K562 (cell line): ENCODE measurements around the gene SH2D3A. TPM values are rescaled to one million over a fixed set of nuclear protein-coding genes. Genes with fewer than 3 reads are reported as not detected.

Experiments
- DIDO1 ChIP-seq: fragments of 450-650 bp; IDR thresholded peaks from 2 replicates; pipeline ENCODE4 v1.6.1; 2016; ENCODE audit warnings: low read depth, missing biosample characterization, missing genetic modification characterization
- ETV5 ChIP-seq: sonication (generic); formaldehyde crosslinking; IDR thresholded peaks from 2 replicates; pipeline ENCODE4 v1.4.0; 2020; ENCODE audit warnings: low read depth, mild to moderate bottlenecking, missing genetic modification reagents
- FOXA1 ChIP-seq: fragments of 450-650 bp; IDR thresholded peaks from 2 replicates; pipeline ENCODE4 v1.6.1; 2016; ENCODE audit warnings: mild to moderate bottlenecking, borderline replicate concordance
- MEIS2 ChIP-seq: fragments of 450-650 bp; IDR thresholded peaks from 2 replicates; pipeline ENCODE4 v1.6.1; 2014; ENCODE audit warnings: mild to moderate bottlenecking; ENCODE audit not compliant: partially characterized antibody
- NFE2 ChIP-seq: IDR thresholded peaks from 2 replicates; pipeline ENCODE4 v1.6.1; 2014; ENCODE audit warnings: antibody characterized with exemption, low read depth
- OTX1 ChIP-seq: fragments of 450-650 bp; formaldehyde crosslinking; IDR thresholded peaks from 2 replicates; pipeline ENCODE4 v1.4.0; 2022; ENCODE audit warnings: mild to moderate bottlenecking
- RBFOX2 ChIP-seq: fragments of 200-400 bp; formaldehyde crosslinking; IDR thresholded peaks from 2 replicates; pipeline ENCODE4 v1.6.1; 2017; ENCODE audit warnings: low read depth, mild to moderate bottlenecking, low read length, moderate library complexity
- SRSF9 ChIP-seq: fragments of 200-400 bp; formaldehyde crosslinking; IDR thresholded peaks from 2 replicates; pipeline ENCODE4 v1.6.1; 2017; ENCODE audit warnings: low read depth, low read length, borderline replicate concordance
- TEAD4 ChIP-seq, 2 experiments: sonication (generic) in 1 of 2; formaldehyde crosslinking in 1 of 2; IDR thresholded peaks; 2 replicates each; pipeline versions ENCODE4 v1.6.1 to v1.8.0; 2012 to 2022; ENCODE audit warnings: borderline replicate concordance in 1 of 2, inconsistent platforms in 1 of 2, low read length in 1 of 2, mild to moderate bottlenecking in 1 of 2, missing genetic modification reagents in 1 of 2
- ZKSCAN1 ChIP-seq: fragments of 150-350 bp; IDR thresholded peaks from 2 replicates; pipeline ENCODE4 v1.6.1; 2016; ENCODE audit warnings: low read depth, low read length
- polyA plus RNA-seq, 8 experiments: library from polyadenylated mRNA; depleted of rRNA in 4 of 8; stranded (reverse) in 5 of 8; unstranded in 3 of 8; fragments of >200 nt; fragmentation: Nextera tagmentation in 2 of 8; fragmentation: Illumina TruSeq in 1 of 8; extraction: Ambion mirVana in 2 of 8; extraction: Trizol in 1 of 8; gene quantifications; 2 replicates each; pipeline versions ENCODE4 v1.2.1 to v1.2.3, GENCODE V29; 2011 to 2014; ENCODE audit warnings: inconsistent platforms in 1 of 8, missing spikeins in 1 of 8
- total RNA-seq, 7 experiments: library from RNA; depleted of rRNA in 6 of 7; stranded (reverse); fragments of >200 nt in 6 of 7; fragmentation: Illumina TruSeq in 2 of 7; extraction: Trizol in 2 of 7; gene quantifications; 2 replicates each; pipeline versions ENCODE4 v1.2.1 to v1.2.3, GENCODE V29; 2011 to 2021; ENCODE audit warnings: low replicate concordance in 1 of 7
- TF ChIP-seq, protein P1 (sequence below): sonication (generic); formaldehyde crosslinking; IDR thresholded peaks from 2 replicates; pipeline ENCODE4 v1.8.0; 2023; ENCODE audit warnings: mild to moderate bottlenecking, missing genetic modification reagents
- TF ChIP-seq, protein P2 (sequence below): fragments of 450-650 bp; IDR thresholded peaks from 2 replicates; pipeline ENCODE4 v1.6.1; 2016; ENCODE audit warnings: low read depth
- TF ChIP-seq, protein P3 (sequence below): sonication (generic); formaldehyde crosslinking; IDR thresholded peaks from 2 replicates; pipeline ENCODE4 v1.5.0; 2020; ENCODE audit warnings: missing genetic modification reagents

Gene SH2D3A
- total and polyA plus RNA-seq, 9 of the 15 experiments (the other 6 are each of a cell fraction or from before 2014, with no cell fraction given): 0.75 to 26.3 (median 8.9) TPM

DNA sequence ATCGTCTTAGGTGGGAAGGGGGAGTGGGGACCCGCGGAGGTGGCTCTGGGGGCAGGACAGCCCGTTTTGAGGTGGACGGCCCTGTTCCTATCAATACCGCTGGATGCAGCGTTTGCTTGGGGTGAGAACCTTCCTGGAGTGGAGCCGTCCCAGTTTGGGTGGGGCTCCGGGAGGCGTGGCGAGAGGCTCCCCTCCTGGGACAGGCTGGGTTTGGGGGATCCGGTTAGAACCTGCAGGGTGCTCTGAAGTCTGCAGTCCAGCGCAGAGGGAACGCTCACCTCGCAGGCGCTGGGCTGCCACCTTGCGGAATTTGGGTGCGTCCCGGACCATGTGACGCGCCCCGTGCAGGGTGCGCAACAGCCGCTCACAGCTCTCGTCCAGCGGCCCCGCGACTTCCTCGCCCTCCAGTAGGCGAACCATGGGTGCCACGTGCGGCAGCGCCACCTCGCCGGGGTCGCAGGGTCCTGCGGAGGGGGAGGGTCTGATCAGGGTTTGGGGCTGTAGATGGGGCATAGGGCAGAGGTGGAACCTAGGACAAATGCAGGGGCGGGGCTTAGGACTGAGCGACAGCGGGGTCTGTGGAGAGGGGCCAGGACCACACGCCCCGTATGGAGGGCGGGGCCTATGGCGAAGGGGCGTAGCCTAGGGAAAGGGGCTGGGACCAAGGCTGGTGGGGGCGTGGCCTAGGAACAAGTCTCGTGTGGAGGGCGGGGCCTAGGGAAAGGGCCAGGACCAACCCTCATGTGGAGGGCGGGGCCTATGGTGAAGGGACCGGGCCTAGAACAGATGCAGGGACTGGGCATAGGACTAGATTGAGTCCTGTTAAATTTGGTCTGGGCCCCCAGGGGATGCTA is 13.8 kb downstream of the SH2D3A start (continued):
- TF ChIP-seq, protein P1, sequence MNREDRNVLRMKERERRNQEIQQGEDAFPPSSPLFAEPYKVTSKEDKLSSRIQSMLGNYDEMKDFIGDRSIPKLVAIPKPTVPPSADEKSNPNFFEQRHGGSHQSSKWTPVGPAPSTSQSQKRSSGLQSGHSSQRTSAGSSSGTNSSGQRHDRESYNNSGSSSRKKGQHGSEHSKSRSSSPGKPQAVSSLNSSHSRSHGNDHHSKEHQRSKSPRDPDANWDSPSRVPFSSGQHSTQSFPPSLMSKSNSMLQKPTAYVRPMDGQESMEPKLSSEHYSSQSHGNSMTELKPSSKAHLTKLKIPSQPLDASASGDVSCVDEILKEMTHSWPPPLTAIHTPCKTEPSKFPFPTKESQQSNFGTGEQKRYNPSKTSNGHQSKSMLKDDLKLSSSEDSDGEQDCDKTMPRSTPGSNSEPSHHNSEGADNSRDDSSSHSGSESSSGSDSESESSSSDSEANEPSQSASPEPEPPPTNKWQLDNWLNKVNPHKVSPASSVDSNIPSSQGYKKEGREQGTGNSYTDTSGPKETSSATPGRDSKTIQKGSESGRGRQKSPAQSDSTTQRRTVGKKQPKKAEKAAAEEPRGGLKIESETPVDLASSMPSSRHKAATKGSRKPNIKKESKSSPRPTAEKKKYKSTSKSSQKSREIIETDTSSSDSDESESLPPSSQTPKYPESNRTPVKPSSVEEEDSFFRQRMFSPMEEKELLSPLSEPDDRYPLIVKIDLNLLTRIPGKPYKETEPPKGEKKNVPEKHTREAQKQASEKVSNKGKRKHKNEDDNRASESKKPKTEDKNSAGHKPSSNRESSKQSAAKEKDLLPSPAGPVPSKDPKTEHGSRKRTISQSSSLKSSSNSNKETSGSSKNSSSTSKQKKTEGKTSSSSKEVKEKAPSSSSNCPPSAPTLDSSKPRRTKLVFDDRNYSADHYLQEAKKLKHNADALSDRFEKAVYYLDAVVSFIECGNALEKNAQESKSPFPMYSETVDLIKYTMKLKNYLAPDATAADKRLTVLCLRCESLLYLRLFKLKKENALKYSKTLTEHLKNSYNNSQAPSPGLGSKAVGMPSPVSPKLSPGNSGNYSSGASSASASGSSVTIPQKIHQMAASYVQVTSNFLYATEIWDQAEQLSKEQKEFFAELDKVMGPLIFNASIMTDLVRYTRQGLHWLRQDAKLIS: peak; percentile 78; the same call in 1 of the 2 replicates
- peak; percentile 18 for TF ChIP-seq MEIS2
- TF ChIP-seq FOXA1: no peak
- peak; percentile 82; the same call in 1 of the 2 replicates for TF ChIP-seq OTX1
- peak; percentile 59; the same call in 1 of the 2 replicates for TF ChIP-seq ZKSCAN1
- TF ChIP-seq SRSF9: no peak
- TF ChIP-seq, protein P2, sequence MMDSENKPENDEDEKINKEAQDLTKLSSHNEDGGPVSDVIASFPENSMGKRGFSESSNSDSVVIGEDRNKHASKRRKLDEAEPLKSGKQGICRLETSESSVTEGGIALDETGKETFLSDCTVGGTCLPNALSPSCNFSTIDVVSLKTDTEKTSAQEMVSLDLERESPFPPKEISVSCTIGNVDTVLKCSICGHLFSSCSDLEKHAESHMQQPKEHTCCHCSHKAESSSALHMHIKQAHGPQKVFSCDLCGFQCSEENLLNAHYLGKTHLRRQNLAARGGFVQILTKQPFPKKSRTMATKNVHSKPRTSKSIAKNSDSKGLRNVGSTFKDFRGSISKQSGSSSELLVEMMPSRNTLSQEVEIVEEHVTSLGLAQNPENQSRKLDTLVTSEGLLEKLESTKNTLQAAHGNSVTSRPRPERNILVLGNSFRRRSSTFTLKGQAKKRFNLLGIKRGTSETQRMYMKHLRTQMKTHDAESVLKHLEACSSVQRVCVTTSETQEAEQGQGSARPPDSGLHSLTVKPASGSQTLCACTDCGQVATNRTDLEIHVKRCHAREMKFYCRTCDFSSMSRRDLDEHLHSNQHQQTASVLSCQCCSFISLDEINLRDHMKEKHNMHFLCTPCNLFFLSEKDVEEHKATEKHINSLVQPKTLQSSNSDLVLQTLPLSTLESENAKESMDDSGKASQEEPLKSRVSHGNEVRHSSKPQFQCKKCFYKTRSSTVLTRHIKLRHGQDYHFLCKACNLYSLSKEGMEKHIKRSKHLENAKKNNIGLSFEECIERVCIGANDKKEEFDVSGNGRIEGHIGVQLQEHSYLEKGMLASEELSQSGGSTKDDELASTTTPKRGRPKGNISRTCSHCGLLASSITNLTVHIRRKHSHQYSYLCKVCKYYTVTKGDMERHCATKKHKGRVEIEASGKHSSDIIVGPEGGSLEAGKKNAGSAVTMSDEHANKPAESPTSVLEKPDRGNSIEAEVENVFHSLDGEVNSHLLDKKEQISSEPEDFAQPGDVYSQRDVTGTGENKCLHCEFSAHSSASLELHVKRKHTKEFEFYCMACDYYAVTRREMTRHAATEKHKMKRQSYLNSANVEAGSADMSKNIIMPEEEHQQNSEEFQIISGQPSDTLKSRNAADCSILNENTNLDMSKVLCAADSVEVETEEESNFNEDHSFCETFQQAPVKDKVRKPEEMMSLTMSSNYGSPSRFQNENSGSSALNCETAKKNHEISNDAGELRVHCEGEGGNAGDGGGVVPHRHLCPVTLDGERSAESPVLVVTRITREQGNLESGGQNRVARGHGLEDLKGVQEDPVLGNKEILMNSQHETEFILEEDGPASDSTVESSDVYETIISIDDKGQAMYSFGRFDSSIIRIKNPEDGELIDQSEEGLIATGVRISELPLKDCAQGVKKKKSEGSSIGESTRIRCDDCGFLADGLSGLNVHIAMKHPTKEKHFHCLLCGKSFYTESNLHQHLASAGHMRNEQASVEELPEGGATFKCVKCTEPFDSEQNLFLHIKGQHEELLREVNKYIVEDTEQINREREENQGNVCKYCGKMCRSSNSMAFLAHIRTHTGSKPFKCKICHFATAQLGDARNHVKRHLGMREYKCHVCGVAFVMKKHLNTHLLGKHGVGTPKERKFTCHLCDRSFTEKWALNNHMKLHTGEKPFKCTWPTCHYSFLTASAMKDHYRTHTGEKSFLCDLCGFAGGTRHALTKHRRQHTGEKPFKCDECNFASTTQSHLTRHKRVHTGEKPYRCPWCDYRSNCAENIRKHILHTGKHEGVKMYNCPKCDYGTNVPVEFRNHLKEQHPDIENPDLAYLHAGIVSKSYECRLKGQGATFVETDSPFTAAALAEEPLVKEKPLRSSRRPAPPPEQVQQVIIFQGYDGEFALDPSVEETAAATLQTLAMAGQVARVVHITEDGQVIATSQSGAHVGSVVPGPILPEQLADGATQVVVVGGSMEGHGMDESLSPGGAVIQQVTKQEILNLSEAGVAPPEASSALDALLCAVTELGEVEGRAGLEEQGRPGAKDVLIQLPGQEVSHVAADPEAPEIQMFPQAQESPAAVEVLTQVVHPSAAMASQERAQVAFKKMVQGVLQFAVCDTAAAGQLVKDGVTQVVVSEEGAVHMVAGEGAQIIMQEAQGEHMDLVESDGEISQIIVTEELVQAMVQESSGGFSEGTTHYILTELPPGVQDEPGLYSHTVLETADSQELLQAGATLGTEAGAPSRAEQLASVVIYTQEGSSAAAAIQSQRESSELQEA: no peak
- TF ChIP-seq ETV5 (CRISPR knock-in tag): peak; percentile 24; the same call in 1 of the 2 replicates
- TF ChIP-seq DIDO1: 0 out of 2 replicates have a peak, but pooled peaks have one; percentile 28
- TF ChIP-seq RBFOX2: peak; percentile 81
- TF ChIP-seq, protein P3, sequence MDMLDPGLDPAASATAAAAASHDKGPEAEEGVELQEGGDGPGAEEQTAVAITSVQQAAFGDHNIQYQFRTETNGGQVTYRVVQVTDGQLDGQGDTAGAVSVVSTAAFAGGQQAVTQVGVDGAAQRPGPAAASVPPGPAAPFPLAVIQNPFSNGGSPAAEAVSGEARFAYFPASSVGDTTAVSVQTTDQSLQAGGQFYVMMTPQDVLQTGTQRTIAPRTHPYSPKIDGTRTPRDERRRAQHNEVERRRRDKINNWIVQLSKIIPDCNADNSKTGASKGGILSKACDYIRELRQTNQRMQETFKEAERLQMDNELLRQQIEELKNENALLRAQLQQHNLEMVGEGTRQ (CRISPR knock-in tag): peak; percentile 95
- peak; percentile 78 for TF ChIP-seq TEAD4 (IDR thresholded peaks at IDR 0.05; ENCODE audit: low read length)
- TF ChIP-seq TEAD4 (CRISPR knock-in tag; IDR thresholded peaks at IDR 0.05; ENCODE audit: borderline replicate concordance): no peak
- 0 out of 2 replicates have a peak, but pooled peaks have one; percentile 31 for TF ChIP-seq NFE2
